ENCODE measurements around the gene IL31. TPM values are rescaled to one million over a fixed set of nuclear protein-coding genes. Genes with fewer than 3 reads are reported as not detected.

The IL31 gene
- total and polyA plus RNA-seq, 2 donors (not counting 3 experiments of a cell fraction or from before 2014, with no cell fraction given) = not detected

DNA sequence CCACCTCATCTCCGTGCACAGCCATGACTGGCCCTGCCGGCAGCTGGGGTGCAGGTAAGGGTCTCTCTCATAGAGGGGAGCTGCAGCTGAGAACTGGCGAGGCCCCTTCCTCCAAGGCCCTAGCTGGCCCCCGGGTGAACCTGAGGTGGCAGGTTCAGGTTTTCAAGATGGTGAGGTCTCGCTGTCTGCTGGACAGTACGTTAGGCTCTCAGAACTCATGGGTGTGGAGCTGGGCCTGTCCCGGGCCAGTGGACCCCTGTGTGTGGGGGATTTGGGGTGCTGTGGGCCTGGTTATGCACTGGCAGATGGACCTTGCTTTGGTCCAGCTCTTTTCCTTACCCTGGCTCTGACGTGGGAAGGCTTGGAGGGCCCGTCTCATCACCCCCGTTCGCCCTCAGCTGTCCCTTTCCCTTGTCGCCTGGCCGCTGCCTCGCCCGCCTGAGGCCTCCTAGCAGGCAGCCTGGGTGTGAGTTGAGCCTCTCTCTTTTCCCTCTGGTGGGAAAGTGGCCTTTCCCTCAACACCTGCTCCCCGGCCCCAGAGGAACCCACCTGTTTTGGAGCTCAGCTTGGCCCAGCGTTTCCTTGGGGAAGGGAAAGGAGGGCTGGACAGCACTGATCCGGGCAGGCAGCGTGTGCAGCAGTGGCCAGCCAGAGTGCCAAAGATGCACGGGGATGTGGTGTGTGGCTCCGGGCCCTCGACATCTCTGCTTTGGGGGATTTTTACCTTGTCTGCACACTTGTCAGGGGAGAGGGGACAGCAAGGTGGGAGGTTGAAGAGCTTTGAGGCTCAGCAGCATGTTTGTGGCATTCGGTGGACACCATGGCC is 28.3 kb downstream of the IL31 start:
- no peaks in the 10 kb centered on the region for H3K79me2 ChIP-seq (ENCODE audit: control insufficient read depth, insufficient read depth, low read length)
- dilution Hi-C loops (cut with MboI; ENCODE audit: extremely low pct_ligation_motif_present, low sequenced_read_pairs) = no loop called here
- FAIRE-seq = no peak
- no peaks in the 10 kb centered on the region for H4K20me1 ChIP-seq (replicated peaks; ENCODE audit: control insufficient read depth, extremely low read depth, insufficient read depth, low read length)
- H3K4me3 ChIP-seq (replicated peaks in 1 of 3; ENCODE audit: insufficient read depth in 1 of 3, low read depth in 1 of 3, low read length in 3 of 3) = no peak overlapping the region
- H3K9me3 ChIP-seq (replicated peaks; ENCODE audit: control insufficient read depth, insufficient read depth, low read length) = no peaks in the 10 kb centered on the region
- no peaks in the 10 kb centered on the region for H3K4me1 ChIP-seq (ENCODE audit: control insufficient read depth, extremely low read depth, insufficient read depth, low read length)
- intact Hi-C loops (cut with micrococcal nuclease) = no loop called here
- no peak overlapping the region for H3K27ac ChIP-seq (ENCODE audit: insufficient read depth, low read depth, low read length)
- H3K9ac ChIP-seq (replicated peaks; ENCODE audit: extremely low read depth, insufficient read depth, low read length) = no peak overlapping the region
- DNase-seq (ENCODE audit: low read depth, low spot score) = no peak
- POLR2A ChIA-PET = no interaction called here
- no TSS peak for BruUV-seq (replicated peaks)
- H3K4me2 ChIP-seq (ENCODE audit: insufficient read depth, low read length) = no peak overlapping the region
- H3K9me1 ChIP-seq (replicated peaks; ENCODE audit: control insufficient read depth, extremely low read depth, insufficient read depth, low read length) = no peaks in the 10 kb centered on the region
- no peak overlapping the region for H2AFZ ChIP-seq (ENCODE audit: low read depth, low read length)
- CTCF ChIA-PET = interaction anchor here (1.1 to 1.4 kb wide), 2 partner anchors 45 to 49 kb away, joined by 3 to 4 read pairs; no protein-coding TSS in a partner anchor
- peaks cover 0 to 21% of the 10 kb centered on the region in 2 experiments for H3K36me3 ChIP-seq (ENCODE audit: control insufficient read depth in 2 of 2, extremely low read depth in 1 of 2, insufficient read depth in 2 of 2, low read length in 2 of 2)
- no peak for TF ChIP-seq POLR2A (IDR thresholded peaks at IDR 0.05; ENCODE audit: low read depth, low read length)
- no peak for TF ChIP-seq EZH2 (IDR thresholded peaks at IDR 0.05; ENCODE audit: borderline replicate concordance, low read depth, low read length, severe bottlenecking)
- no peak for TF ChIP-seq MYC (IDR thresholded peaks at IDR 0.05; ENCODE audit: low read depth, low read length)
- no peak for TF ChIP-seq GATA2 (IDR thresholded peaks at IDR 0.05; ENCODE audit: insufficient read depth, insufficient read length, low read depth, low read length)
- no peak for TF ChIP-seq FOS (IDR thresholded peaks at IDR 0.05; ENCODE audit: borderline replicate concordance, insufficient read depth, low read length)
- TF ChIP-seq POLR2AphosphoS5 (IDR thresholded peaks at IDR 0.05; ENCODE audit: insufficient read depth, low read depth, low read length) = no peak
- no peak for TF ChIP-seq JUN (IDR thresholded peaks at IDR 0.05; ENCODE audit: borderline replicate concordance, insufficient read depth, insufficient read length, low read depth)
- TF ChIP-seq, protein P1, sequence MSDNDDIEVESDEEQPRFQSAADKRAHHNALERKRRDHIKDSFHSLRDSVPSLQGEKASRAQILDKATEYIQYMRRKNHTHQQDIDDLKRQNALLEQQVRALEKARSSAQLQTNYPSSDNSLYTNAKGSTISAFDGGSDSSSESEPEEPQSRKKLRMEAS (IDR thresholded peaks at IDR 0.05; ENCODE audit: insufficient read depth, insufficient read length) = no peak
- TF ChIP-seq, protein P2, sequence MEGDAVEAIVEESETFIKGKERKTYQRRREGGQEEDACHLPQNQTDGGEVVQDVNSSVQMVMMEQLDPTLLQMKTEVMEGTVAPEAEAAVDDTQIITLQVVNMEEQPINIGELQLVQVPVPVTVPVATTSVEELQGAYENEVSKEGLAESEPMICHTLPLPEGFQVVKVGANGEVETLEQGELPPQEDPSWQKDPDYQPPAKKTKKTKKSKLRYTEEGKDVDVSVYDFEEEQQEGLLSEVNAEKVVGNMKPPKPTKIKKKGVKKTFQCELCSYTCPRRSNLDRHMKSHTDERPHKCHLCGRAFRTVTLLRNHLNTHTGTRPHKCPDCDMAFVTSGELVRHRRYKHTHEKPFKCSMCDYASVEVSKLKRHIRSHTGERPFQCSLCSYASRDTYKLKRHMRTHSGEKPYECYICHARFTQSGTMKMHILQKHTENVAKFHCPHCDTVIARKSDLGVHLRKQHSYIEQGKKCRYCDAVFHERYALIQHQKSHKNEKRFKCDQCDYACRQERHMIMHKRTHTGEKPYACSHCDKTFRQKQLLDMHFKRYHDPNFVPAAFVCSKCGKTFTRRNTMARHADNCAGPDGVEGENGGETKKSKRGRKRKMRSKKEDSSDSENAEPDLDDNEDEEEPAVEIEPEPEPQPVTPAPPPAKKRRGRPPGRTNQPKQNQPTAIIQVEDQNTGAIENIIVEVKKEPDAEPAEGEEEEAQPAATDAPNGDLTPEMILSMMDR (IDR thresholded peaks at IDR 0.05; ENCODE audit: extremely low read depth in 1 of 2, insufficient read depth in 1 of 2, low read depth in 1 of 2, low read length in 2 of 2) = no peak
- H3K27me3 ChIP-seq (ENCODE audit: control insufficient read depth in 2 of 2, insufficient read depth in 2 of 2, low read length in 2 of 2) = no peaks in the 10 kb centered on the region

Data from endothelial cell of umbilical vein (primary cell).